Sigmoid colon (tissue), 4 donors: ENCODE results near the gene ADCY5.

Experiments used
- CTCF ChIP-seq, 4 experiments: fragments of 450-650 bp in 3 of 4; fragments of 200-600 bp in 1 of 4; IDR thresholded peaks; one replicate each; pipeline ENCODE4 v1.5.1; 2016 to 2019; ENCODE audit warnings: antibody characterized with exemption in 4 of 4, mild to moderate bottlenecking in 3 of 4, moderate library complexity in 2 of 4
- POLR2AphosphoS5 ChIP-seq, 4 donors: sonication (generic); formaldehyde crosslinking; IDR thresholded peaks; one replicate each; pipeline ENCODE4 v1.6.1; 2017; ENCODE audit warnings: antibody characterized with exemption in 4 of 4

DNA sequence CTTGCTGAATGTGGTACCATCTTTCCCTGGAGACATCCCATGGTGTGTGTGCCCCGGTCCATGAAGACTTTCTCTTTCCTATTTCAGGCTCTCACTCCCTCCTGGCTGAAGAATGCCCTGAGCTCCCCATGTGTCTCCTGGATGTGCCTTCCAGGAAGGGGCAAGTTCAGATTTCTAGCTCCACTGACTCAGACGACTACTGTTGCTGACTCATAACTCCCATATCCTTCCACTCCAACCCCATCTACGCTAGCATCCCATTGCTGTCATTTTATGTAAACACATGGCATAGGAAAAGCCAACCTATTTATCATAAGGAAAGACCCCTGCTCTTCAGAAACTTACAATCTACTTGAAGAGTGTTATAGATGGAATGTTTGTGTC, 95.0 kb downstream of the ADCY5 start:
- TF ChIP-seq CTCF (IDR thresholded peaks at IDR 0.05) (no peak), POLR2AphosphoS5 (IDR thresholded peaks at IDR 0.05) (no peak)
